Epithelial cell of esophagus (primary cell): ENCODE data around the gene CCDC85A.
A peak's percentile ranks its signal among the peaks of the same experiment; 100 is the strongest.

Experiments used
- DNase-seq: peaks from one replicate; pipeline ENCODE4 v3.0.0; 2010; ENCODE audit warnings: low read depth
- H3K4me3 ChIP-seq: 2 replicates; pipeline ENCODE4 v1.5.1; 2011; ENCODE audit warnings: mild to moderate bottlenecking, low read length, control low read depth
- CTCF ChIP-seq: IDR thresholded peaks from 2 replicates; pipeline ENCODE4 v1.5.1; 2011; ENCODE audit warnings: low read depth, mild to moderate bottlenecking, low read length, control low read depth, inconsistent platforms; ENCODE audit not compliant: insufficient read depth; ENCODE audit errors: missing control alignments

CCDC85A gene

GRCh38 chr2:56222481-56222880 is 38.7 kb downstream of the CCDC85A start:
- H3K4me3 ChIP-seq: no peak overlapping the region
- DNase-seq: no peak
- TF ChIP-seq CTCF: no peak

GRCh38 chr2:56224316-56224715 is 40.5 kb downstream of the CCDC85A start:
- TF ChIP-seq CTCF: no peak
- no peak for DNase-seq
- no peak overlapping the region for H3K4me3 ChIP-seq

GRCh38 chr2:56227811-56228210 is 44.0 kb downstream of the CCDC85A start:
- no peak overlapping the region for H3K4me3 ChIP-seq
- DNase-seq: no peak
- TF ChIP-seq CTCF: no peak

- TF ChIP-seq CTCF: no peak
- no peak for DNase-seq
- H3K4me3 ChIP-seq: no peak overlapping the region
These were observed 45.7 kb downstream of the CCDC85A start for GRCh38 chr2:56229397-56230060.

- DNase-seq: peak; percentile 14
- H3K4me3 ChIP-seq: no peak overlapping the region
These were observed 46.4 kb downstream of the CCDC85A start for GRCh38 chr2:56230156-56230555.

GRCh38 chr2:56231361-56231760 is 47.6 kb downstream of the CCDC85A start:
- TF ChIP-seq CTCF: no peak
- H3K4me3 ChIP-seq: no peak overlapping the region
- no peak for DNase-seq

More at GRCh38 chr2:56230156-56230555, 46.4 kb downstream of the CCDC85A start:
- TF ChIP-seq CTCF: no peak

- no peak for DNase-seq
- TF ChIP-seq CTCF: no peak
- H3K4me3 ChIP-seq: no peak overlapping the region
These were observed 49.1 kb downstream of the CCDC85A start for GRCh38 chr2:56232912-56233311.
